Measurements from ENCODE around the gene CTU2.

GRCh38 chr16:88714420-88715302 is 8.4 kb downstream of the CTU2 start:
- TF ChIP-seq, protein P1, sequence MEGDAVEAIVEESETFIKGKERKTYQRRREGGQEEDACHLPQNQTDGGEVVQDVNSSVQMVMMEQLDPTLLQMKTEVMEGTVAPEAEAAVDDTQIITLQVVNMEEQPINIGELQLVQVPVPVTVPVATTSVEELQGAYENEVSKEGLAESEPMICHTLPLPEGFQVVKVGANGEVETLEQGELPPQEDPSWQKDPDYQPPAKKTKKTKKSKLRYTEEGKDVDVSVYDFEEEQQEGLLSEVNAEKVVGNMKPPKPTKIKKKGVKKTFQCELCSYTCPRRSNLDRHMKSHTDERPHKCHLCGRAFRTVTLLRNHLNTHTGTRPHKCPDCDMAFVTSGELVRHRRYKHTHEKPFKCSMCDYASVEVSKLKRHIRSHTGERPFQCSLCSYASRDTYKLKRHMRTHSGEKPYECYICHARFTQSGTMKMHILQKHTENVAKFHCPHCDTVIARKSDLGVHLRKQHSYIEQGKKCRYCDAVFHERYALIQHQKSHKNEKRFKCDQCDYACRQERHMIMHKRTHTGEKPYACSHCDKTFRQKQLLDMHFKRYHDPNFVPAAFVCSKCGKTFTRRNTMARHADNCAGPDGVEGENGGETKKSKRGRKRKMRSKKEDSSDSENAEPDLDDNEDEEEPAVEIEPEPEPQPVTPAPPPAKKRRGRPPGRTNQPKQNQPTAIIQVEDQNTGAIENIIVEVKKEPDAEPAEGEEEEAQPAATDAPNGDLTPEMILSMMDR (optimal IDR thresholded peaks at IDR 0.05 in 1 of 3, IDR thresholded peaks at IDR 0.05 in 1 of 3, conservative IDR thresholded peaks at IDR 0.05 in 1 of 3; ENCODE audit: extremely low read depth in 1 of 3, insufficient read depth in 2 of 3, low read length in 3 of 3): no peak
- TF ChIP-seq EZH2 (IDR thresholded peaks at IDR 0.05; ENCODE audit: low read length): no peak

Data from keratinocyte (primary cell).